T-helper 9 cell (primary cell): Measurements from ENCODE around the gene ERICH6.

Source experiments
- DNase-seq: peaks from one replicate; pipeline ENCODE4 v3.0.0-alpha.2; 2020

Gene ERICH6

GRCh38 chr3:150736903-150737832, 33.4 kb upstream of the ERICH6 start:
- no peak for DNase-seq

DNA sequence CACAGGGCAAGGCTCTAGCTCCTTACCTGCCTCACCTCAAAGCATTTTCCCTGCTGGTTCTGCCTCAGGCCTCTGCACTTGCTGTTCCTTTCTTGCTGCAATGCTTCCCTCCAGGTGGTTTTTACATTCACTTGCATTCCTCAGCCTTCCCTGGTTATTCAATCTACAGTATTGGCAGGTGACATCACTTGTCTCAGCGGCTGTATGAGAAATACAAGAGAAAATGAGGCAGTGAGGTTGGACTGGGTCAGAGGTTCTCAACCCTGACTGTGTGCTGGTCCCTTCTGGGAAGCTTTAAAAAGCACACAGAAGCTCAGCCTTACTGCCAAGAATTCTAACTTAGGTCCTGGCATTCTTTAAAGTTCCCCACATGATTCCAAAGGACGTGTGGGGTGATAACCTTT, 32.6 kb upstream of the ERICH6 start:
- DNase-seq, result no peak

GRCh38 chr3:150734795-150735119, 31.0 kb upstream of the ERICH6 start:
- DNase-seq, result no peak

DNA sequence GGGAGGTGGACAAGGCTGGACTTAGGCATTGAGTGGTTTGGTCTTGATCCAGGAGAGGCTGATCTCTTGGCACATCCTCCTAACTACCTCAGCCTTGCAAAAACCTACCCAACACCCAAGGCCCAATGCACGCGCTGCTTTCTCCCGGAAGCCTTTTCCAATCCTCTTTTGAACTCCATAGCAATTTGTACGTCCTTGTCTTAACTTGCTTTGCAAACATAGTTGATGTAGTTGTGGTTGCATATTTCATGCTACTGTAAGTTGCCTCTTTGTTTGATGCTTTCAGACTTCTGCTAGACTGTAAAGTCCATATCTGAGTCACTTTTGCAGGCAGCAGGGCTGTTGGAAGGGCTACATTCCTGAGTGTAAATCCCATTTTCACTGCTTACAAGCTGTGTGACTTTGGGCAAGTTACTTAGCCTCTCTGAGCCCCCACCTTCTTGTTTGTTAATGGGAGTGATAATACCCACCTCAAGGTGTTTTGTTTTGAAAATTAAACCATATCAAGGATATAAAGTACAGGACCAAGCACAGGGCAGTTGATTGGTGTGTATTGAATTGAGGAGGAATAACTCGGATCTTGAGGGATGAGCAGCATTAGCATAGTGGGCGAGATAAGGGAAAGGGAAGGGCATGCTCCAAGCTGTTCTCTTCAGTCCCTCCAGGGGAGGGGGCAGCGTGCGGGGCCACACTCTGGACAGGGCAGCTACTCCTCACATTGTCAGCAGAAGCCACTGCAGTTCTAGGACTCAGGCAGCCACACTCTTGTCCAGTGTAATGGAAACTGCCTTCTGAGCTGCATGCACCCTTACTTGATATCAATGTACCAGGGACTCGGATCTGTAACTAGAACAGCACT, 30.4 kb upstream of the ERICH6 start:
- no peak for DNase-seq

DNA sequence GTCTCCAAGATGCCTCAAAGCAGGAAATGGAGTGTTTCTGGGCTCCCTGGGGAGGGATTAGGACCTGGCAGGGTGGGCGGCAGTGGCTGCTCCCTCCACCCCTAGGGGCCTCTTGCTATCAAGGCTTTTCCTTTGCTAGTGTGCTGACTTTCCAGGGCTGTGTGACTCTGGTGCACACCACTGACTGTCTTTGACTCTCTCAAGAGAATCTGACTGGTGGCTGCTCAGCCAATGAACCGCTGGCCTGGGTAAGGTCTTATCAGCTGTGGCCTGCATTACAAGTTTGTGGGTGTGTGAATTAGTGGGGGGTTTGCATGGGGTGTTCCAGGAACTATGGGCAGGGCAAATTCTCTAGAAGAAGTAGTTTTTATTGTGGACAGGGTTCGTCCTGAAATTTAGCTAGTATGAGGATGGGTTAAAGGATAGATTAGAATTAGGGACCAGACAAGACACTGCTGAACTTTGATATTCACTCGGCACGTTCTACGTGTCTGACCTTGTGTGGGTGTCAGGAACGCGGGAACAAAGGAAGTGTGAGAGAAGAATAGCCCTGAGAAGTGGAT, 29.7 kb upstream of the ERICH6 start:
- DNase-seq, result no peak

DNA sequence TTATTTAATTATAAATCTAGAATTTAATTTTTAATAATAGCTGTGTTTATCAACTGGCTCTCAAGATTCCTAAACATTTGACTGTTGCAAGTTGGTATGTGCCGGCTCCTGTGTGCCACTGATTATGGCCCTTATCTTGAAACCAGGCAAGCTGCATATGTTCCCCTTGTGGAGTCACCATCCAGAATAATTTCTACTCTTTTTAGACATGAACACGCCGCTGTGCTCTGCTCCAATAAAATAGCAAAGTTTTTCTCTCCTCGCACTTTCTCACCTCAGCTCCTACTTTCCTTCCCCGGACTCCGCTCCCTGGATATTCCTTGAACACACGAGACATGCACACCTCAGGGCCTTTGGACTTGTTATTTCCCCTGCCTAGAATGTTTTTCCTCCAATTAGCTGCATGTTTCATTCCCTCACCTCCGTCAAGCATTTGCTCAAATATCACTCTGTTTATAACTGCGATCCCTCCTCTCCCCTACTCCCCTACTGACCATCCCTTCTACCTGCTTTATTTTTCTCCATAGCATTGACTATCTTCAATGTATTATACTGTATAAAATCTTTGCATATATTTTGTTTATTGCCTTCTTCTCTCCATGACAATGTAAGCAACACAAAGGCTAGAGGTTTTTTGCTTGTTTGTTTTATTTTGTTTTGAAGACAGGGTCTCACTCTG, 26.1 kb upstream of the ERICH6 start:
- DNase-seq, result no peak

DNA sequence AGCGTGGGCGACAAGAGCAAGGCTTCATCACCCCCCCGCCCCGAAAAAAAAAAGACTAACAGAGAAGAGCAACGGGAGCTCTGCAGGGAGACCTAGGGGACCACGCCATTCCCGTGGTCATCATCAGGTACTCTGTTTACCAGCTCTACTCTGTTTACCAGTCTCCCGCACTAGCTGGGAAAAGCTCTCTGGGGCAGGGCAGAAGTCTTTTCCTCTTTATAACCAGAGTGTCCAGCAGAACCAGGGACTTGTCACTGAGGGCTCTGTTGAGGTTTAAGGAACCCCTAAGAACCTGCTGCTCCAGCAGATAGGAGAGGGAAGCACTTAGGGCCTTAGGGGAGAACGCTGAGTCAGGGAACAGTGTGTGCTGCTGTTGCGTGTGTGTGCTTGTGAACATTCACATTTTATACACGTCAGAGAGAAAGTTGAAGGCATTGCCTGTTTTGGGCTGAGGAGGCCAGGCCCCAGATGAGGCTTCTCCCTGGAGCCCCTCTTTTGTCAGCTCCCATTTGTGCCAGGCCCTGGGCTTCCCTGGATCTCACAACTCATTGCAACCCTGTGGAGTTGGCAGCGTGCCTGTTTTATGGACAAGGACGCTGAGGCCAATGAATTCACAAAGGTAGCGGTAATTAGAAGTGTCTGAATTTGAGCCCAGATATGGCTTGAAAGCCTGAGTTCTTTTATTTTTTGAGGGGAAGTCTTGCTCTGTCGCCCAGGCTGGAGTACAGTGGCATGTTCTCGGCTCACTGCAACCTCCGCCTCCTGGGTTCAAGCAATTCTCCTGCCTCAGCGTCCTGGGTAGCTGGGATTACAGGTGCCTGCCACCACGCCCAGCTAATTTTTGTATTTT, 24.2 kb upstream of the ERICH6 start:
- DNase-seq, result no peak

DNA sequence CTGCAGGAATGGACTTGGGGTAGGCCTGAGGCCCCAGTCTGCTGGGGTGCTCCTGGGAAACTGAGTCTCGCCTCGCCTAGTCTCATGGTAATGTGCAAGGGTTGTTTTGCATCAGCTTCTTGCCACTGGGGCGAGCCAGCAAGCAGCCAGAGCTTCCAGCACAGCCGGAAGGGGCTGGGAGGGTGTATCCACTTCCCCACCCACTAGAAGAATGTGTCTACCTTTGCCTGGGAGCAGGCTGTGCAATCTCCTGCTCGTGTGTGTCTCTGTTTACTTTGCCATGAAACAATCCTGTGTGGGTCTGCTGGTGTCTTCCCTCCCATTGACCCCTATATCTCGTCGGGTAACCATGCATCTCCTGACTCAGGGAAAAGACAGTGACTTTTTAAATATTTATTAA, 21.8 kb upstream of the ERICH6 start:
- DNase-seq, result no peak

- DNase-seq, result no peak
Observed at GRCh38 chr3:150723946-150724345, 20.2 kb upstream of the ERICH6 start.

DNA sequence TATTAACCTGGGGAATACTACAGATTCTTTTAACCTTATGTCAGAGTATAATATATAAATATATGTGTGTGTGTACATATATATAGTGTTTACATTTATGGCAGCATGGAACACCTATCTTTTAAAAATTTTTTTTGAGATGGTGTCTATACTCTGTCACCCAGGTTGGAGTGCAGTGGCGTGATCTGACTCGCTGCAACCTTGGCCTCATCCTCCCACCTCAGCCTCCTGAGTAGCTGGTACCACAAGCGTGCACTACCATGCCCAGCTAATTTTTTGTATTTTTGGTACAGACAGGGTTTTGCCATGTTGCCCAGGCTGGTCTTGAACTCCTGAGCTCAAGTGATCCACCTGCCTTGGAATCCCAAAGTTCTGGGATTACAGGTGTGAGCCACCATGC, 18.5 kb upstream of the ERICH6 start:
- DNase-seq, result no peak

- no peak for DNase-seq
Observed at GRCh38 chr3:150721285-150722130, 17.8 kb upstream of the ERICH6 start.

GRCh38 chr3:150720444-150720843, 16.7 kb upstream of the ERICH6 start:
- no peak for DNase-seq

DNA sequence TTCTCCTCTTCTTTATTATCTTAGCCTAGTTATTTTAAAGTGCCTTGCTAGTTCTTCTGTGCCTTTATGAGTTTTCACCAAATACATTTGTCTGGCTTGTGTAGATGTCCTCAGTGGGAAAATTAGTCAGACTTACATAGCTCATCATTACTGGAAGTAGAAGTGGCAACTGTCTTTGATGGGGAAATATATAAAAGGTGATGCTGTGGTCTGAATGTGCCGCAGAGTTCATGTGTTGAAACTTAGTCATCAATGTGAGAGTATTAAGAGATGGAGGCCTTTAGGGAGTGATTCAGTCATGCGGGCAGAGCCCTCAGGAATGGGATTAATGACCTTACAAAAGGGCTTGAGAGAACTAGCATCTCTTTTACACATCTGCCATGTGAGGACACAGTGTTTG, 6.4 kb upstream of the ERICH6 start:
- no peak for DNase-seq

GRCh38 chr3:150703299-150703755, 393 bp downstream of the ERICH6 start:
- peak; percentile 27 for DNase-seq

DNA sequence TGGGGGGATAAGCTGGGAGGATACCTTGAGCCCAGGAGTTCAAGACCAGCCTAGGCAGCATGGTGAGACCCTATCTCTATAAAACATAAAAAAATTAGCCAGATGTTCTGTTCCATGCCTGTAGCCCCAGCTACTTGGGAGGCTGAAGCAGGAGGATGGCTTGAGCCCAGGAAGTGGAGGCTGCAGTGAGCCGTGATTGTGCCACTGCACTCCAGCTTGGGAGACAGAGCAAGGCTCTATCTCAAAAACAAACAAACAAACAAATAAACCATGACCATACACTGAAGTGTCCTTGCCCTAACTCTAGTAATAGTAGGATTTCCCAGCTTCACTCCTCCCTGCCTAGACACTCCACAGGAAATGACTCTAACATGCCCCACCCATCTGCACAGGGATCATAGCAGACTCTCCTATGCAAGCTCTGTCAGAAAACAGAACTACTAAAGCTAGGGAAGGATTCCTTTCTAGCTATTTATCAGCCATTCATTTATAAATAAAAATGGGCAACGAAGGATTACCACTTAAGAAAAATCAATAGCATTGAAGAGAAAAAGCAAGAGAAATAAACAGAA, 4.6 kb downstream of the ERICH6 start:
- DNase-seq, result no peak

- no peak for DNase-seq
Observed at GRCh38 chr3:150697646-150698045, 6.1 kb downstream of the ERICH6 start.

GRCh38 chr3:150691414-150692040, 12.2 kb downstream of the ERICH6 start:
- DNase-seq, result no peak

GRCh38 chr3:150687613-150688012, 16.1 kb downstream of the ERICH6 start:
- no peak for DNase-seq

- DNase-seq, result no peak
Observed at GRCh38 chr3:150682824-150683223, 20.9 kb downstream of the ERICH6 start.

DNA sequence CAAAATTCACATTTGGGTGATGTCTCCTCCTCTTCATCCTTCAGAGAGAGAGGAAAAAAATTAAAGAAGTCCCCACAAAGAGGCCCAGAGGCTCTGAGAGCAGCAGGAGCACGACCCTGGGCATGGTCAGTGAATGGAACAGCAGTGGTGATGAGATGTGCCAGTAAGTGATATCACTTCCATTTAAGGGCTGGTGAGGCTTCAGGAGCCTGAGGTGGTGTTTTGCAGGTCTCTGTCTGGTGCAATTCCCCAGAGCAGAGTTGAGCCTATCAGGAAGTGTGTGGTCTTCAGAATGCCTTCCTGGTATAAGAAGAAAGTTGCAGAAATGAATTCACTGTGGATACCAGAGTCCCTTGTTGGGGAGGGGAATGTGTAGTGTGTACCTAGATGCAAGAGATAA, 21.4 kb downstream of the ERICH6 start:
- DNase-seq, result no peak
